Measurements from ENCODE around the gene PICALM. TPM values are rescaled to one million over a fixed set of nuclear protein-coding genes. Genes with fewer than 3 reads are reported as not detected.
"Not testable (repeated sequence)": the region's sequence is repeated elsewhere in the genome, so short reads cannot be mapped to it uniquely, and the experiment has no call there.

Gene PICALM
- total RNA-seq, 1 donor from 2014 or later = 204 TPM

- Histone ChIP-seq H3K79me2 (ENCODE audit: low read depth) (no peaks in the 10 kb centered on the region), H2AFZ (replicated peaks) (no peak overlapping the region), H3K9me3 (ENCODE audit: low read depth) (no peaks in the 10 kb centered on the region), H4K20me1 (ENCODE audit: low read depth) (no peaks in the 10 kb centered on the region), H3K27ac (no peak overlapping the region), H3K27me3 (no peaks in the 10 kb centered on the region), H3K4me2 (no peak overlapping the region), H3F3A (ENCODE audit: low read depth) (no peaks in the 10 kb centered on the region), H3K9ac (no peak overlapping the region), H3K4me3 (no peak overlapping the region), H3K4me1 (no peaks in the 10 kb centered on the region), H3K36me3 (no peaks in the 10 kb centered on the region)
- H3K4me3 Mint-ChIP-seq = no peak overlapping the region
- peaks cover 4% of the 10 kb centered on the region for H3K27me3 Mint-ChIP-seq (ENCODE audit: insufficient read depth, low read depth)
- DNase-seq (ENCODE audit: low spot score) = no peak
- peaks cover 3% of the 10 kb centered on the region for H3K36me3 Mint-ChIP-seq
- H3K4me1 Mint-ChIP-seq = no peaks in the 10 kb centered on the region
- H3K27ac Mint-ChIP-seq = no peak overlapping the region
- TF ChIP-seq EZH2phosphoT487 (IDR thresholded peaks at IDR 0.05) = no peak
- peaks cover 15% of the 10 kb centered on the region for H3K9me3 Mint-ChIP-seq
Measured at GRCh38 chr11:86108890-86109638, 40.2 kb upstream of the PICALM start.

- H3K9me3 Mint-ChIP-seq = peaks cover 15% of the 10 kb centered on the region
- H3K4me3 ChIP-seq = no peak overlapping the region
- H3K27ac ChIP-seq = no peak overlapping the region
Measured at GRCh38 chr11:86108191-86108590, 39.3 kb upstream of the PICALM start.

GRCh38 chr11:86106916-86107315, 38.0 kb upstream of the PICALM start:
- Histone ChIP-seq H3K4me3 (no peak overlapping the region), H2AFZ (replicated peaks) (no peak overlapping the region), H3F3A (ENCODE audit: low read depth) (no peaks in the 10 kb centered on the region), H3K4me1 (no peaks in the 10 kb centered on the region), H3K79me2 (ENCODE audit: low read depth) (no peaks in the 10 kb centered on the region), H3K9ac (no peak overlapping the region), H3K27ac (no peak overlapping the region), H3K36me3 (no peaks in the 10 kb centered on the region), H3K9me3 (ENCODE audit: low read depth) (no peaks in the 10 kb centered on the region), H3K4me2 (no peak overlapping the region), H3K27me3 (no peaks in the 10 kb centered on the region), H4K20me1 (ENCODE audit: low read depth) (no peaks in the 10 kb centered on the region)
- TF ChIP-seq EZH2phosphoT487 (IDR thresholded peaks at IDR 0.05) = no peak
- TF ChIP-seq EZH2 (IDR thresholded peaks at IDR 0.05) = no peak
- TF ChIP-seq CTCF (IDR thresholded peaks at IDR 0.05) = no peak
- Mint-ChIP-seq H3K4me1 (no peaks in the 10 kb centered on the region), H3K27ac (no peak overlapping the region), H3K4me3 (no peak overlapping the region), H3K36me3 (no peaks in the 10 kb centered on the region), H3K27me3 (ENCODE audit: insufficient read depth, low read depth) (peaks cover 4% of the 10 kb centered on the region), H3K9me3 (peaks cover 12% of the 10 kb centered on the region)
- DNase-seq (ENCODE audit: low spot score) = no peak

More at GRCh38 chr11:86108191-86108590, 39.3 kb upstream of the PICALM start:
- H3F3A ChIP-seq (ENCODE audit: low read depth) = no peaks in the 10 kb centered on the region
- TF ChIP-seq EZH2phosphoT487 (IDR thresholded peaks at IDR 0.05) = no peak
- TF ChIP-seq CTCF (IDR thresholded peaks at IDR 0.05) = no peak
- TF ChIP-seq EZH2 (IDR thresholded peaks at IDR 0.05) = no peak
- no peaks in the 10 kb centered on the region for H3K36me3 ChIP-seq
- no peak overlapping the region for H3K9ac ChIP-seq
- H3K4me1 ChIP-seq = no peaks in the 10 kb centered on the region
- no peaks in the 10 kb centered on the region for H4K20me1 ChIP-seq (ENCODE audit: low read depth)
- H3K27me3 Mint-ChIP-seq (ENCODE audit: insufficient read depth, low read depth) = peaks cover 4% of the 10 kb centered on the region
- H3K9me3 ChIP-seq (ENCODE audit: low read depth) = no peaks in the 10 kb centered on the region
- no peak for DNase-seq (ENCODE audit: low spot score)
- no peaks in the 10 kb centered on the region for H3K4me1 Mint-ChIP-seq
- no peaks in the 10 kb centered on the region for H3K79me2 ChIP-seq (ENCODE audit: low read depth)
- H3K27ac Mint-ChIP-seq = no peak overlapping the region
- H3K27me3 ChIP-seq = no peaks in the 10 kb centered on the region
- H3K4me3 Mint-ChIP-seq = no peak overlapping the region
- no peak overlapping the region for H2AFZ ChIP-seq (replicated peaks)
- peaks cover 3% of the 10 kb centered on the region for H3K36me3 Mint-ChIP-seq
- no peak overlapping the region for H3K4me2 ChIP-seq

GRCh38 chr11:86106031-86106430, 37.1 kb upstream of the PICALM start:
- not testable (repeated sequence) for H3K27me3 ChIP-seq; H3K27ac ChIP-seq; H3K4me1 ChIP-seq; H3K79me2 ChIP-seq (ENCODE audit: low read depth); H3K9me3 ChIP-seq (ENCODE audit: low read depth); DNase-seq (ENCODE audit: low spot score); H3K27me3 Mint-ChIP-seq (ENCODE audit: insufficient read depth, low read depth); H3K4me2 ChIP-seq; H3K4me1 Mint-ChIP-seq; H4K20me1 ChIP-seq (ENCODE audit: low read depth); H3K36me3 ChIP-seq; H2AFZ ChIP-seq (replicated peaks); H3K4me3 ChIP-seq; H3F3A ChIP-seq (ENCODE audit: low read depth); H3K36me3 Mint-ChIP-seq; H3K9ac ChIP-seq; H3K4me3 Mint-ChIP-seq; H3K27ac Mint-ChIP-seq
- peaks cover 12% of the 10 kb centered on the region for H3K9me3 Mint-ChIP-seq

- H4K20me1 ChIP-seq (ENCODE audit: low read depth); H3F3A ChIP-seq (ENCODE audit: low read depth); DNase-seq (ENCODE audit: low spot score); H3K36me3 Mint-ChIP-seq; H3K27ac ChIP-seq; H3K4me1 ChIP-seq; H3K27me3 Mint-ChIP-seq (ENCODE audit: insufficient read depth, low read depth); H3K4me3 ChIP-seq; H3K79me2 ChIP-seq (ENCODE audit: low read depth); H3K9ac ChIP-seq; H3K4me2 ChIP-seq; H3K36me3 ChIP-seq; H3K4me1 Mint-ChIP-seq; H3K27me3 ChIP-seq; H2AFZ ChIP-seq (replicated peaks); H3K27ac Mint-ChIP-seq; H3K4me3 Mint-ChIP-seq; H3K9me3 ChIP-seq (ENCODE audit: low read depth): not testable (repeated sequence)
- peaks cover 12% of the 10 kb centered on the region for H3K9me3 Mint-ChIP-seq
Measured at GRCh38 chr11:86105601-86106000, 36.7 kb upstream of the PICALM start.

Data from neural progenitor cell (in vitro differentiated cells).